GM10847 (cell line): Measurements from ENCODE around the gene BAZ1B.

Experiments used
- POLR2A ChIP-seq: IDR thresholded peaks from 2 replicates; pipeline ENCODE4 v1.6.1; 2011; ENCODE audit not compliant: insufficient read length; ENCODE audit errors: extremely low read depth

BAZ1B gene

DNA sequence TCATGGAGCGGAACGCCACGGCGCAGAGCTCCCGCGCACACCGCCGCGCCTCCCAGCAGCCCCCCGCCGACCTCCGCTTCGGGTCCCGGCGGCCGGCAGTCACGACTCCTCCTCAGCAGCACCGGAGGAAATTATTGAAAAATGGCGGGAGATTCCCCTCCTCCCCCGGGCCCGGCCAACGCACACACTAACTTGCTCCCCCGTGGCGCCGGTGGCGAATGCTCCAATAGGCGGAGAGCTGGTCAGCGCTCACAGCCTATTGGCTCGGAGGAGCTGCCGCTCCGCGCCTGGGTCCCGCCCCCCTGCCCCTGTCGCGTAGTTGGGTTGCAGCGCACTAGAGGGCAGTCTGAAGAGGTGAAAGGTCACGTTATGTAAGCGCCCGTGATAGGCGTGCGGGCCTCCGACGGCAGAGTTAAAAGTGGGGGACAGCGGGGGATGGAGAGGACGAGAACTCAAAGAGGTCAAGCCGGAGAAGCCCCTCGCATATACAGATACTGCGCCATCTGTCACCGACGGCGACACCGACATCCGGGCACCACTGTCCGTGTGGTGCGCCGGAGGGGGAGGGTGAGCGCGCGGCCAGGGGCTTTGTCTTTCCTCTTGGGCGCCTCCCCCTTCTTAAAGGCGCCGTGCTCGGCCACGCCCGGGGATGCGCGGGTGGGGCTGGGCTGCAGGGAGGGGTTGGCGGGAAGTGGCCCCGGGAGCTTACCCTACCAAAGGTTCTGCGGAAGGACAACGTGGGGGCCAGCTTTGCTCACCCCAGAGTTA lies at the start of gene BAZ1B:
Gene BAZ1B, minus strand, starts transcription at position 189 of the 768 bp plus-strand sequence. CDS start 360 bp downstream, outside the sequence.
- TF ChIP-seq POLR2A = peak; percentile 60

- no peak for TF ChIP-seq POLR2A
These were observed 48.9 kb upstream of the BAZ1B start for GRCh38 chr7:73570977-73571376.

DNA sequence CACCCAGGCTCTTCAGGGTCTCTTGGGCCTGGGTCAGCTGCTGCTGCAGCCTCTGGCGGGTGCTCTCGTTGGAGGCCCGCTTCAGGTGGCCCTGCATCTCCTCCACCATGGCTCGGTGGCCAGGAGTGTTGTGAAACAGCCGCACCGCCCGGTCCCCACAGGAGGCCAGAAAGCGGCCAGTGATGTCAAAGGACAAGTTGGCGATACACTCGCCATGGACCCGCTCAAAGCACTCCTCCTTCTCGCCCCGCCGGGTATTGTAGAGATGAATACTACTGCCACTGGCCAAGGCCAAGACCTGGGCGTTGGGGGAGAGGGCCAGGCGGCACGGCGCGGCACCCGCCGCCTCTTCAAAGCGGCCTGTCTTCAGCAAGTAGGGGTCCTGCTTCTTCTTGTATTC lies 48.4 kb upstream of the BAZ1B start:
- no peak for TF ChIP-seq POLR2A

GRCh38 chr7:73569042-73569608 lies 47.0 kb upstream of the BAZ1B start:
- TF ChIP-seq POLR2A = no peak

DNA sequence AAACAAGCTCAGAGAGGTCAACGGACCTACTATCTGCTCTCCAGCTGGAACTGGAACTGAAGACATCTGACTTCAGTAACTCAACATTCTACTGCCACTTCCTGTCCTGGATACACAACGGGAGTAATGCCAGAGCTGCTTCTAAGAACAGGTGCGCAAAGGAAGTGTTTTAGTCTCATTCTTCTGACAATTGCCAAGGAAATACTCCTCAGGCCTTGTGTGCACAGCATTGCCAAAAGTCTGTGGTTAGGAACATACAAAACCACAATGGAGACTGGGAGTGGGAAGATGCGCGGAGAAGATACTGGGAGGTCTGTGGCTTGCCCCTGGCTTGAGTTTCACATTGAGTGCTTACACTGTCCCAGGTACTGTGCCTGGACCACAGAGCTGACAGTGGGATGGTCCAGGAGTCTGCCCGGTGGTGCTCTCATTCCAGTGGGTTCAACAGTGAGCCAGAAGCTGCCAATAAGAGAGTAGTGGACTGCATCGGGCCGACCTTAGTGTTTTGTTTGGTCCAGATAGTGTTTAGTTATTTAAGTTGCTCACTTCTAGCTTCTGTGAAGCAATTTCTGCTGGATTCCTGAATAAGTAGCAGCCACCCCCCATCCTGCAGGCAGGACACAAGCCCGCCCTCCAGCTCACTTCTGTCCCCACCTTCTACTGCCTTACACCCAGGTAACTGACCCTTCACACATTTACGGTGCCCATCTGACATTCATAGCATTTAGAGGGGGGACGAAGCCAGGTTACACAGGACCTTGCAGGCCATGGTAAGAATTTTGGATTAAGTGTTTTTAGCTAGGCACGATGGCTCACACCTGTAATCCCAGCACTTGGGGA lies 46.0 kb upstream of the BAZ1B start:
- no peak for TF ChIP-seq POLR2A

DNA sequence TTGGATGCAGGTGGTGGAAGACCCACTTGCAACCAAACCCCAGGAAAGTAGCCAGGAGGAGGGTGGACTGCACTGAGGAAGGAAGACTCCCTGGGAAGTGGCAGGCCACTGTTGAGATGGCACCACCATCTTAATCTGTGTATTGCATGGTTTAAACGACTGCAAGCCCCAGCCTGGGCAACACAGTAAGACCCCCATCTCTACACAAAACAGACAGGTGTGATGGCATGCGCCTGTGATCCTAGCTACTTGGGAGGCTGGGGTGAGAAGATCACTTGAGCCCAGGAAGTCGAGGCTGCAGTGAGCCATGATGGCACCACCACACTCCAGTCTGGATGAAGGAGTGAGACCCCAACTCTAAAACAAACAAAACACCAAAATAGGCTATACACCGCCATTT lies 45.0 kb upstream of the BAZ1B start:
- no peak for TF ChIP-seq POLR2A

- TF ChIP-seq POLR2A = no peak
These were observed 43.7 kb upstream of the BAZ1B start for GRCh38 chr7:73565675-73566340.

DNA sequence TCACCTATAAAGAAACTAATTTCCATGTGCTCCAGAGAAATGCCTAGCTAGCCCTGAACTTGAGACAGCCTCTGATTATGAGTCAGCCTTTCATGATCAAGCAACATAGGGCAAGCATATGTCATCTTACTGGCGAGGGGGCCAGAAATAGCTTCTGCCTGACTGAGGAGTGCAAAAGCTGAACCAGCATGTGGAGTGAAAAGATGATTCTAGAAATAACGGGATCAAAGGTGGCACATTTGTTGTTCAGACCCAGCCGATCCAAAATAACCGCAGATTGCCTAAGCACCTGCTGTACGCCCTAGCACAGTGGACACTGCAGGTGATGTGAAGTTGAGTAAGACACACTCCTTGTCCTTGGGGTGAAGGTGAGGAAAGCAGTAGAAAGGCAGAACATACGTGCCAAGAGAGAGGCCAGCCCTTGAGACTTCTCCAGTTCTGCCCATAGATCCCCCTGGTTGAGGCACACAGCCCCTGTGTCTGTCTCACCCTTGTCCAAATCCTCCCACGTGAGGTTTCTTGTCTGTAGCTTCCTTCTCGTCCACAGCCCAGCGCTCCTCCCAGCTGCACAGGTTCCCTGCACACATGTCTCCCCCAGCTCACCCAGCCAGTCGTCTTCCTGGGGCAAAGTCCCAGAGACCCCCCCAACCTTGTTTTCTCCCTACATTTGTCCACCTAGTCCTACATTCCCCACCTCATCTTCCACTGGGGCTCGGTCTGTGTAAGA lies 38.2 kb upstream of the BAZ1B start:
- TF ChIP-seq POLR2A = no peak

DNA sequence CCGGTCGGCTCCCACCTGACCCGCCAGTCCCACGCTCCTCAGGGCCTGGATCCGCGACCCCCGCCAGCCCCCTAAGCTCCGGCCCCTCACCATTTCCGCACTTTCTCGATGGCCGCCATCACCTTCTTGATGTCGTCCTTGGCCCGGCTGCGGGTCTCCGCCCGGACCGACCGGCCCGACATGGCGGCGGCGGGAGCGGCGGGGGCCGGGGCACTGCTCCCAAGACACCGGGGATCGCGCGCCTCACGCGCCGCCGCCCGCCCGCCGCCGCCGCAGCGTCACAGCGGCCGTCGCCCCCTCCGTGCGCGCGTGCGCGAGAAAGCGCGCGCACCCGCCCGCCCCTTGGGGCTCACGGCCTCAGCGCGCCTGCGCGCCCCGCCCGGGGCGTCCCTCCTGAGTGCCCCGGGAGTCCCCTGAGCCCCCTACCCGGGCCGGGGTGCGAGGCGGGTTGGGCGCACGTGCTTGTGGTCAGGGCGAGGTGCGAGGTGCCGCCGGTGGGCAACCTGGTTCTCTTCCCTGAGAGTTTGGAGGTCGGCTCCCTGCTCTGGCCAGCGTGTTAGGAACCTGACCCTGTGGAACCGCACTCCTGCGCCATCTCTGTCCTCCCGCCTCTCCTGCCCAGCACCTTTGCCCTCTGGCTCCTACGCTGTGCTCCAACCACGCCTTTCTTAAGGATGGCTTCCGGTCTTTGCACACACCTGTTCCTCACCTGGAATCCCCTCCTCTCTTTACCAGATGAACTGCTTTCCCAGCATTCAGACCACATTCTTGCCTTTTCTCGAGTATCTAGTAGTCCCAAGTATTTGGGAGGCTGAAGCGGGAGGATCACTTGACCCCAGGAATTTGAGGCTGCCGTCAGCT lies 35.5 kb upstream of the BAZ1B start, which contains the start of gene BCL7B:
Gene BCL7B, minus strand, starts transcription at position 294 of the 861 bp plus-strand sequence. Its CDS starts 112 bp downstream, at position 182.
- peak; percentile 37 for TF ChIP-seq POLR2A

DNA sequence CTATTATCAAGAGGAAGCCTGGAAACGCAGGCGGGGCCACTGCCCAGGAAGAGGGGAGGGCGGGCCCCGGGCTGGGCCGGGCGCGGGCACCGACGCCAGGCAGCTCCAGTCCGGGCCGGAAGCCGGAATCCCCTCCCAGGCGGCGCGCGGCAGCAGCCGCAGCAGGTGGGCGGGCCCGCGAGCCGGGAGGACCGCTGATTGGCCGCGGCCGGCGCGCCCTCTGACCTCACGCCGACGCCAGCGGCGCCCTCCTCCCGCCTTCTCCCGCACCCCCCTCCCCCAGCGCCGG lies 35.0 kb upstream of the BAZ1B start:
- no peak for TF ChIP-seq POLR2A

DNA sequence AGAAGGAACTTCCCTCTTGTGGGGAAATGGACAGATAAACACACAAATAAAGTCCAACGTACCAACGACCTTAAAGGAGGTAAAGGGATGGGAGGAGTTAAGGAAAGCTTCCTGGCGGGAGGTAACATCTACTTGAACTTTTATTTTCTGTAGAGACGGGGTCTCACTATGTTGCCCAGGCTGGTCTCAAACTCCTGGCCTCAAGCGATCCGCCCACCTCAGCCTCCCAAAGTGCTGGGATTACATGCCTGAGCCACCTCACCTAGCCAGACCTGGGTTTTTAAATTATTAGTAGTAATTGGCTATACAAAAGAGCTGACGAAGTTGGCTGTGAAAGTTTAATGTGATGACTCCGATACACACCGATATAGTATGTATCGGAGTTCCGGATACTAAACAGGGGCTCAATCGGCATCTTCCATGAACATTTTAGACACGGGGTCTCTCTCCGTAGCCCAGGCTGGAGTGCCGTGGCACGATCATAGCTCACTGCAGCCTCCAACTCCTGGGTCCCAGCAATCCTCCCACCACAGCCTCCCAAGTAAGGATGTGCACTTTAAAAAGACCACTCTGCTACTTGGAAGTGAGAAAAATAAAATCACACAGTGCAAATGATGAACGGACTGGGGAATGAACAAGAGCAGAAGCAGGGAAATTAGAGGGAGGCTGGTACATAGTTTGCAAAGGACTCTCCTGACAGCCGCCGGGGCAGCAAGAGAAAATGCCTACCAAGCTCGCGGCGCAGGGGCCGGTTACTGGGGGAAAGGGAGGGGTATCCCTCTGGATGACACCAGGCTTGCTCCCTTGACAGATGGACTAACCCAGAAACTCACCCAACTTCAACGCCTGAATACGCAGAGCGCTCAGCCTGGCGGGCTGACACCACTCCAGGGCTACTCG lies 34.4 kb upstream of the BAZ1B start:
- no peak for TF ChIP-seq POLR2A

GRCh38 chr7:73555411-73555982 lies 33.4 kb upstream of the BAZ1B start:
- no peak for TF ChIP-seq POLR2A

DNA sequence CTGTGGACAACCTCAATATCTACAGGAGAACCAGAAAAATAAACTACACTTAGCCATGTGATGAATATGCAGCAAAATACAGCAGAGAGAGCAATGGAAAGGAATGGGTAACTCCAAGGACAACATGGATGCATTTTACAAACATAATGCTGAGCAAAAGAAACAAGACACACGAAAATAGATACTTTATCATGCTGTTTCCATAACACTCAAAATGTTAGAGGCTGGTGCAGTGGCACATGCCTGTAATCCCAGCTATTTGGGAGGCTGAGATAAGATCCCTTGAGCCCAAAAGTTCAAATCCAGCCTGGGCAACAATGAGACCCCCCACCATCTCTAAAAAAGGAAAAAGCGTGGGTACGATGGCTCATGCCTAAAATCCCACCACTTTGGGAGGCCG lies 27.1 kb upstream of the BAZ1B start:
- TF ChIP-seq POLR2A = no peak
